ENCODE results near the gene ALCAM. TPM values are rescaled to one million over a fixed set of nuclear protein-coding genes. Genes with fewer than 3 reads are reported as not detected.

ALCAM gene
- total and polyA plus RNA-seq, 2 donors (not counting 1 experiment from before 2014, with no cell fraction given) = 168 to 188 TPM

DNA sequence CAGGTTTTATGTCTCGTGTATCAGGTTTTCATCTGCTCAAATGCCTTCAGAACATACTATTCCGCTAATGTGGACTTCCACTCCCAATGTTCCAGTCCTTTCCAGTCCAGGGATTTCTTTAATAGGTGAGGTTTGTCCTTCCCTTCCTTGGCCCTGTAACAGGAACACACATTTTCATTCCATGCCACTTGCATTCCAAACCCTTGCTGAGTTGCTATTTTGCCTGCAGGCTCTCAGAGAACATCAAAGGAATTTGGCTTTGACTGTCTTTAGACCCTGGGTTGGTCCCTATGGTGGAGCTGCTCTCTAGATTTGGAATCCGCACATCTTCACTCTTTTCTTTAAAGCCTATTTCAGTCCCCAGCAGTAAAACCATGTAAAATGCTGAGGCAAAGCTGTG, 12.3 kb upstream of the ALCAM start:
- no peaks in the 10 kb centered on the region for H3K9me3 ChIP-seq (ENCODE audit: control insufficient read depth, insufficient read depth, low read depth, low read length)
- DNase-seq (ENCODE audit: low read depth in 2 of 2) = peak in 1 of 2 donors; percentile 48
- no peak overlapping the region for H3K9ac ChIP-seq (ENCODE audit: insufficient read depth, low read length)
- no peak for TF ChIP-seq CTCF (conservative IDR thresholded peaks at IDR 0.05 in 1 of 2, IDR thresholded peaks at IDR 0.05 in 1 of 2; ENCODE audit: low read depth in 1 of 2, low read length in 2 of 2)
- no peak for TF ChIP-seq EZH2 (IDR thresholded peaks at IDR 0.05; ENCODE audit: low read length, missing control alignments)
- H2AFZ ChIP-seq (ENCODE audit: low read length) = peak overlapping the region; percentile 57
- peak overlapping the region; percentile 61 for H3K4me2 ChIP-seq (ENCODE audit: extremely low read depth, insufficient read depth, low read length)
- H3K27ac ChIP-seq (ENCODE audit: insufficient read depth, low read length) = peak overlapping the region; percentile 55
- peaks cover 5% of the 10 kb centered on the region for H3K4me1 ChIP-seq (ENCODE audit: control insufficient read depth, extremely low read depth, insufficient read depth, low read length)
- no peaks in the 10 kb centered on the region for H4K20me1 ChIP-seq (ENCODE audit: control insufficient read depth, extremely low read depth, insufficient read depth, low read length)
- no peaks in the 10 kb centered on the region for H3K27me3 ChIP-seq (ENCODE audit: control insufficient read depth, insufficient read depth, low read length)
- H3K79me2 ChIP-seq (ENCODE audit: control insufficient read depth, insufficient read depth, low read length) = no peaks in the 10 kb centered on the region
- H3K36me3 ChIP-seq (ENCODE audit: control insufficient read depth, insufficient read depth, low read length) = no peaks in the 10 kb centered on the region
- peak overlapping the region; percentile 13 to 49 (median 40) for H3K4me3 ChIP-seq (replicated peaks in 1 of 4; ENCODE audit: control extremely low read depth in 1 of 4, insufficient read depth in 1 of 4, low read depth in 3 of 4, low read length in 4 of 4)

- Histone ChIP-seq H3K4me1 (ENCODE audit: control insufficient read depth, extremely low read depth, insufficient read depth, low read length) (peaks cover 5% of the 10 kb centered on the region), H3K9me3 (ENCODE audit: control insufficient read depth, insufficient read depth, low read depth, low read length) (no peaks in the 10 kb centered on the region), H3K27ac (ENCODE audit: insufficient read depth, low read length) (no peak overlapping the region), H2AFZ (ENCODE audit: low read length) (no peak overlapping the region), H3K79me2 (ENCODE audit: control insufficient read depth, insufficient read depth, low read length) (no peaks in the 10 kb centered on the region), H3K27me3 (ENCODE audit: control insufficient read depth, insufficient read depth, low read length) (no peaks in the 10 kb centered on the region), H3K9ac (ENCODE audit: insufficient read depth, low read length) (no peak overlapping the region), H3K36me3 (ENCODE audit: control insufficient read depth, insufficient read depth, low read length) (no peaks in the 10 kb centered on the region), H3K4me2 (ENCODE audit: extremely low read depth, insufficient read depth, low read length) (no peak overlapping the region), H4K20me1 (ENCODE audit: control insufficient read depth, extremely low read depth, insufficient read depth, low read length) (no peaks in the 10 kb centered on the region), H3K4me3 (replicated peaks in 1 of 4; ENCODE audit: control extremely low read depth in 1 of 4, insufficient read depth in 1 of 4, low read depth in 3 of 4, low read length in 4 of 4) (no peak overlapping the region)
- no peak for TF ChIP-seq EZH2 (IDR thresholded peaks at IDR 0.05; ENCODE audit: low read length, missing control alignments)
- no peak for TF ChIP-seq CTCF (conservative IDR thresholded peaks at IDR 0.05 in 1 of 2, IDR thresholded peaks at IDR 0.05 in 1 of 2; ENCODE audit: low read depth in 1 of 2, low read length in 2 of 2)
- DNase-seq (ENCODE audit: low read depth in 2 of 2) = peak in 1 of 2 donors; percentile 69
These were observed 11.2 kb upstream of the ALCAM start for GRCh38 chr3:105355408-105356061.

DNA sequence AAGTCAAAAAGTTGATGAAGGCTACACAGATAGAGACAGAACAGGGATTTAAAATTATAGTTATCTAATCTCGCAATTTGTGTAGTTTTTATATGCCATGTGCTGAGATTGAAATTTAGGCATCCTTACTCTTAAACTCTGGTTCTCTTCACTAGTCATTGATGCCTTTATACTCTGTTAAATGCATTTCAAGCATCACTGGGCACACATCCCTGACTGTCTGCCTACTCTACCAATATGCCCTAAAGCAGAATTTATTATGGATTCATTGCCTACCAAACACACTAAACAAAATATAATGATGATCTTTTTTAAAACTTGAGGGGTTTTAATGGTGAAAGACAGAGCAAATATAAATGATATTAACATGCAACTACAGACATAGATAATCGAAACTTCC, 10.3 kb upstream of the ALCAM start:
- H3K27ac ChIP-seq (ENCODE audit: insufficient read depth, low read length) = no peak overlapping the region

More for the DNA sequence above, 10.3 kb upstream of the ALCAM start:
- Histone ChIP-seq H3K9ac (ENCODE audit: insufficient read depth, low read length) (no peak overlapping the region), H3K27me3 (ENCODE audit: control insufficient read depth, insufficient read depth, low read length) (no peaks in the 10 kb centered on the region), H3K4me1 (ENCODE audit: control insufficient read depth, extremely low read depth, insufficient read depth, low read length) (peaks cover 5% of the 10 kb centered on the region), H4K20me1 (ENCODE audit: control insufficient read depth, extremely low read depth, insufficient read depth, low read length) (no peaks in the 10 kb centered on the region), H3K9me3 (ENCODE audit: control insufficient read depth, insufficient read depth, low read depth, low read length) (no peaks in the 10 kb centered on the region), H3K79me2 (ENCODE audit: control insufficient read depth, insufficient read depth, low read length) (no peaks in the 10 kb centered on the region), H2AFZ (ENCODE audit: low read length) (no peak overlapping the region), H3K4me3 (replicated peaks in 1 of 4; ENCODE audit: control extremely low read depth in 1 of 4, insufficient read depth in 1 of 4, low read depth in 3 of 4, low read length in 4 of 4) (no peak overlapping the region), H3K36me3 (ENCODE audit: control insufficient read depth, insufficient read depth, low read length) (no peaks in the 10 kb centered on the region), H3K4me2 (ENCODE audit: extremely low read depth, insufficient read depth, low read length) (no peak overlapping the region)
- DNase-seq (ENCODE audit: low read depth in 2 of 2) = no peak
- no peak for TF ChIP-seq CTCF (conservative IDR thresholded peaks at IDR 0.05 in 1 of 2, IDR thresholded peaks at IDR 0.05 in 1 of 2; ENCODE audit: low read depth in 1 of 2, low read length in 2 of 2)
- TF ChIP-seq EZH2 (IDR thresholded peaks at IDR 0.05; ENCODE audit: low read length, missing control alignments) = no peak
